Liver (tissue), 9 donors: ENCODE results near the gene RASAL1. TPM values are rescaled to one million over a fixed set of nuclear protein-coding genes. Genes with fewer than 3 reads are reported as not detected.

Source experiments
- DNase-seq: peaks from one replicate; pipeline ENCODE4 v3.0.0-alpha.2; 2017; ENCODE audit warnings: low spot score
- H3K27ac ChIP-seq, 2 donors: one replicate each; pipeline ENCODE4 v1.7.0; 2013; ENCODE audit warnings: inconsistent platforms in 2 of 2, low read length in 2 of 2, control low read depth in 1 of 2, low read depth in 1 of 2, mild to moderate bottlenecking in 1 of 2
- H3K27me3 ChIP-seq, 4 donors: one replicate each; pipeline versions ENCODE4 v1.6.1 to v1.7.0; 2013; ENCODE audit warnings: low read length in 3 of 4, inconsistent platforms in 1 of 4, mild to moderate bottlenecking in 1 of 4, moderate library complexity in 1 of 4; ENCODE audit not compliant: control insufficient read depth in 4 of 4, insufficient read depth in 4 of 4
- H3K36me3 ChIP-seq, 4 donors: one replicate each; pipeline versions ENCODE4 v1.6.1 to v1.7.0; 2013; ENCODE audit warnings: low read length in 3 of 4, mild to moderate bottlenecking in 3 of 4, low read depth in 1 of 4, moderate library complexity in 1 of 4; ENCODE audit not compliant: control insufficient read depth in 4 of 4, insufficient read depth in 3 of 4
- H3K4me1 ChIP-seq, 4 donors: one replicate each; pipeline versions ENCODE4 v1.6.1 to v1.7.0; 2013; ENCODE audit warnings: low read length in 3 of 4, mild to moderate bottlenecking in 3 of 4, moderate library complexity in 1 of 4; ENCODE audit not compliant: control insufficient read depth in 4 of 4, insufficient read depth in 4 of 4
- H3K4me3 ChIP-seq, 3 donors: one replicate each; pipeline versions ENCODE4 v1.6.1 to v1.7.0; 2013; ENCODE audit warnings: low read length in 3 of 3, control low read depth in 1 of 3, low read depth in 1 of 3, mild to moderate bottlenecking in 1 of 3
- H3K9ac ChIP-seq, 2 donors: one replicate each; pipeline ENCODE4 v1.7.0; 2013; ENCODE audit warnings: low read length in 2 of 2, mild to moderate bottlenecking in 2 of 2, moderate library complexity in 2 of 2, control low read depth in 1 of 2, low read depth in 1 of 2
- H3K9me3 ChIP-seq, 4 donors: one replicate each; pipeline versions ENCODE4 v1.6.1 to v1.7.0; 2013; ENCODE audit warnings: low read length in 3 of 4; ENCODE audit not compliant: control insufficient read depth in 4 of 4
- CTCF ChIP-seq: fragments of 150-350 bp; IDR thresholded peaks from 2 replicates; pipeline ENCODE4 v1.5.1; 2017; ENCODE audit warnings: improper control_type of control experiment, low read depth, low read length; ENCODE audit not compliant: missing input control
- EGR1 ChIP-seq, 2 donors: IDR thresholded peaks; 2 replicates each; pipeline ENCODE4 v1.6.1; 2016 to 2018; ENCODE audit warnings: antibody characterized with exemption in 2 of 2, low read depth in 2 of 2
- FOXA1 ChIP-seq: IDR thresholded peaks from 2 replicates; pipeline ENCODE4 v1.6.1; 2016; ENCODE audit warnings: antibody characterized with exemption
- FOXA2 ChIP-seq: IDR thresholded peaks from 2 replicates; pipeline ENCODE4 v1.6.1; 2016; ENCODE audit warnings: antibody characterized with exemption
- GABPA ChIP-seq, 2 donors: IDR thresholded peaks in 1 of 2; conservative IDR thresholded peaks in 1 of 2; 2 replicates each; pipeline ENCODE4 v1.6.1; 2016; ENCODE audit warnings: antibody characterized with exemption in 2 of 2, mild to moderate bottlenecking in 1 of 2, moderate library complexity in 1 of 2
- HNF4A ChIP-seq, 2 donors: conservative IDR thresholded peaks; 2 replicates each; pipeline ENCODE4 v1.6.1; 2016; ENCODE audit warnings: antibody characterized with exemption in 2 of 2, mild to moderate bottlenecking in 2 of 2
- HNF4G ChIP-seq: IDR thresholded peaks from 2 replicates; pipeline ENCODE4 v1.6.1; 2016; ENCODE audit warnings: antibody characterized with exemption
- JUND ChIP-seq, 2 donors: IDR thresholded peaks; 2 replicates each; pipeline ENCODE4 v1.6.1; 2016; ENCODE audit warnings: antibody characterized with exemption in 2 of 2
- NR2F2 ChIP-seq: IDR thresholded peaks from 2 replicates; pipeline ENCODE4 v1.6.1; 2016; ENCODE audit warnings: antibody characterized with exemption
- RAD21 ChIP-seq, 2 donors: IDR thresholded peaks; 2 replicates each; pipeline ENCODE4 v1.6.1; 2016; ENCODE audit warnings: antibody characterized with exemption in 2 of 2, mild to moderate bottlenecking in 2 of 2
- RXRA ChIP-seq, 2 donors: IDR thresholded peaks; 2 replicates each; pipeline ENCODE4 v1.6.1; 2017 to 2018; ENCODE audit warnings: antibody characterized with exemption in 2 of 2, mild to moderate bottlenecking in 1 of 2
- SP1 ChIP-seq: IDR thresholded peaks from 2 replicates; pipeline ENCODE4 v1.6.1; 2018; ENCODE audit warnings: antibody characterized with exemption, mild to moderate bottlenecking
- TAF1 ChIP-seq: conservative IDR thresholded peaks from 2 replicates; pipeline ENCODE4 v1.6.1; 2016; ENCODE audit warnings: antibody characterized with exemption, mild to moderate bottlenecking
- YY1 ChIP-seq: IDR thresholded peaks from 2 replicates; pipeline ENCODE4 v1.6.1; 2016; ENCODE audit warnings: antibody characterized with exemption, mild to moderate bottlenecking
- ZBTB33 ChIP-seq: IDR thresholded peaks from 2 replicates; pipeline ENCODE4 v1.6.1; 2016; ENCODE audit warnings: antibody characterized with exemption
- WGBS: extraction: QIAGEN DNeasy Blood & Tissue Kit; methylation state at CpG from one replicate; pipeline ENCODE4 v1.1.7; 2013; 5-methylcytosine and 5-hydroxymethylcytosine counted together
- polyA plus RNA-seq, 2 donors: library from polyadenylated mRNA; stranded (reverse) in 1 of 2; unstranded in 1 of 2; fragments of 200-250 nt in 1 of 2; fragments of >200 nt in 1 of 2; fragmentation: Nextera tagmentation in 1 of 2; extraction: Ambion mirVana in 1 of 2; gene quantifications; one replicate each; pipeline versions ENCODE4 v1.2.1 to v1.2.3, GENCODE V29; 2013 to 2015
- total RNA-seq, 2 donors: library from RNA; depleted of rRNA; stranded (reverse); fragments of >200 nt; gene quantifications; one replicate each; pipeline ENCODE4 v1.2.3, GENCODE V29; 2014
- TF ChIP-seq, protein P1 (sequence below): IDR thresholded peaks from 2 replicates; pipeline ENCODE4 v1.6.1; 2016; ENCODE audit warnings: antibody characterized with exemption
- TF ChIP-seq, protein P2 (sequence below): IDR thresholded peaks from 2 replicates; pipeline ENCODE4 v1.6.1; 2016; ENCODE audit warnings: antibody characterized with exemption
- TF ChIP-seq, protein P3 (sequence below): IDR thresholded peaks from 2 replicates; pipeline ENCODE4 v1.6.1; 2016; ENCODE audit warnings: antibody characterized with exemption, mild to moderate bottlenecking
- donor health status: healthy.
- donor health status: healthy.
- donor health status: healthy.
- donor health status: healthy.
- donor health status: healthy.

The RASAL1 gene
- total and polyA plus RNA-seq, 4 donors, result 0.20 to 0.33 (median 0.26) TPM

DNA sequence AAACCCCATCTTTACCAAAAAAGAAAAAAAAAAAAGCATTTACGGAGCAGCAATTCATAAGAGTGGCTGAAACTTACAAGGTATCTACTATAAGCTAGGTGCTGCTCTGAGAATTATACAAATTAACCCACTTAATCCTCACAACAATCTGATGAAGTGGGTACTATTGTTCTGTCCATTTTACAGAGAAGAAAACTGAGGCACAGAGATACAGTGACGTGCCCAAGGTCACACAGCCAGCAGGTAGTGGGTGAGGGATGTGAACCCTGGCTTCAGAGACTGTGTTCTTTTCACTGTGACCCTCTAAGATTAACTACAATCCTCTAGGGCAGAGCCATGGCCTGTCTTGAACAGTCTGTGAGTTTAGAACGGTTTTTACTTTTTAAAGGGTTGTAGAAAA, 46.4 kb upstream of the RASAL1 start:
- Histone ChIP-seq H3K27ac (no peak overlapping the region), H3K27me3 (no peaks in the 10 kb centered on the region), H3K4me1 (peaks cover 8 to 34% (median 17%) of the 10 kb centered on the region in 4 donors), H3K9me3 (no peaks in the 10 kb centered on the region), H3K36me3 (peaks cover 11 to 36% (median 31%) of the 10 kb centered on the region in 4 donors), H3K9ac (no peak overlapping the region), H3K4me3 (no peak overlapping the region)
- no peak for DNase-seq
- TF ChIP-seq, protein P1, sequence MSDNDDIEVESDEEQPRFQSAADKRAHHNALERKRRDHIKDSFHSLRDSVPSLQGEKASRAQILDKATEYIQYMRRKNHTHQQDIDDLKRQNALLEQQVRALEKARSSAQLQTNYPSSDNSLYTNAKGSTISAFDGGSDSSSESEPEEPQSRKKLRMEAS, result no peak
- TF ChIP-seq JUND (IDR thresholded peaks at IDR 0.05) (no peak), FOXA2 (no peak), FOXA1 (no peak), GABPA (IDR thresholded peaks at IDR 0.05 in 1 of 2, conservative IDR thresholded peaks at IDR 0.05 in 1 of 2) (no peak), EGR1 (IDR thresholded peaks at IDR 0.05; ENCODE audit: low read depth in 2 of 2) (no peak), SP1 (no peak), HNF4G (no peak), TAF1 (no peak), RXRA (IDR thresholded peaks at IDR 0.05) (no peak), ZBTB33 (no peak), RAD21 (IDR thresholded peaks at IDR 0.05) (no peak), HNF4A (conservative IDR thresholded peaks at IDR 0.05) (no peak), CTCF (no peak)
- TF ChIP-seq, protein P2, sequence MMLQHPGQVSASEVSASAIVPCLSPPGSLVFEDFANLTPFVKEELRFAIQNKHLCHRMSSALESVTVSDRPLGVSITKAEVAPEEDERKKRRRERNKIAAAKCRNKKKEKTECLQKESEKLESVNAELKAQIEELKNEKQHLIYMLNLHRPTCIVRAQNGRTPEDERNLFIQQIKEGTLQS, result no peak
- WGBS, result 94% methylated on average over 3 of the region's 3 CpGs

DNA sequence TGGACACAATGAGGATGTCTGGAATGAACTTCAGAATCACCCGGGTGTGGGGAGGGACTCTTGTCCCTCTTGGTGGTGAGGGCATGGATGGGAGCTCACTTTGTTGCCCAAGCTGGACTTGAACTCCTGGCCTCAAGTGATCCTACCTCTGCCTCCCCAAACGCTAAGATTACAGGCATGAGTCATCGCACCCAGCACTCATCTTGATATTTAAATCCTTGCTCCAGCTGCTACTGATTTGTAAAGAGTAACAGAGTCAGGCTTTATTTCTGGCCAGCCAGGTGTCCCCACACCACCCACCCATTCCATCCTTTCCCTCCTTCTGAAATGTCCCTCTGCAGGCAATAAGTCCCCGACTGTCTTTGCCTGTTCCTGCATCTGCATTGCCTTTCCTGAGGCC, 44.8 kb upstream of the RASAL1 start:
- H3K4me1 ChIP-seq, result peaks cover 2 to 18% (median 6%) of the 10 kb centered on the region in 4 donors
- DNase-seq, result no peak
- 81% methylated on average over 4 of the region's 4 CpGs for WGBS
- H3K9me3 ChIP-seq, result no peaks in the 10 kb centered on the region
- TF ChIP-seq GABPA (IDR thresholded peaks at IDR 0.05 in 1 of 2, conservative IDR thresholded peaks at IDR 0.05 in 1 of 2) (no peak), YY1 (no peak), JUND (IDR thresholded peaks at IDR 0.05) (no peak), RAD21 (IDR thresholded peaks at IDR 0.05) (no peak), SP1 (no peak), HNF4A (conservative IDR thresholded peaks at IDR 0.05) (no peak), EGR1 (IDR thresholded peaks at IDR 0.05; ENCODE audit: low read depth in 2 of 2) (no peak), HNF4G (no peak), TAF1 (no peak), NR2F2 (no peak), FOXA2 (no peak), ZBTB33 (no peak), FOXA1 (no peak)
- TF ChIP-seq, protein P2, result no peak
- TF ChIP-seq, protein P3, sequence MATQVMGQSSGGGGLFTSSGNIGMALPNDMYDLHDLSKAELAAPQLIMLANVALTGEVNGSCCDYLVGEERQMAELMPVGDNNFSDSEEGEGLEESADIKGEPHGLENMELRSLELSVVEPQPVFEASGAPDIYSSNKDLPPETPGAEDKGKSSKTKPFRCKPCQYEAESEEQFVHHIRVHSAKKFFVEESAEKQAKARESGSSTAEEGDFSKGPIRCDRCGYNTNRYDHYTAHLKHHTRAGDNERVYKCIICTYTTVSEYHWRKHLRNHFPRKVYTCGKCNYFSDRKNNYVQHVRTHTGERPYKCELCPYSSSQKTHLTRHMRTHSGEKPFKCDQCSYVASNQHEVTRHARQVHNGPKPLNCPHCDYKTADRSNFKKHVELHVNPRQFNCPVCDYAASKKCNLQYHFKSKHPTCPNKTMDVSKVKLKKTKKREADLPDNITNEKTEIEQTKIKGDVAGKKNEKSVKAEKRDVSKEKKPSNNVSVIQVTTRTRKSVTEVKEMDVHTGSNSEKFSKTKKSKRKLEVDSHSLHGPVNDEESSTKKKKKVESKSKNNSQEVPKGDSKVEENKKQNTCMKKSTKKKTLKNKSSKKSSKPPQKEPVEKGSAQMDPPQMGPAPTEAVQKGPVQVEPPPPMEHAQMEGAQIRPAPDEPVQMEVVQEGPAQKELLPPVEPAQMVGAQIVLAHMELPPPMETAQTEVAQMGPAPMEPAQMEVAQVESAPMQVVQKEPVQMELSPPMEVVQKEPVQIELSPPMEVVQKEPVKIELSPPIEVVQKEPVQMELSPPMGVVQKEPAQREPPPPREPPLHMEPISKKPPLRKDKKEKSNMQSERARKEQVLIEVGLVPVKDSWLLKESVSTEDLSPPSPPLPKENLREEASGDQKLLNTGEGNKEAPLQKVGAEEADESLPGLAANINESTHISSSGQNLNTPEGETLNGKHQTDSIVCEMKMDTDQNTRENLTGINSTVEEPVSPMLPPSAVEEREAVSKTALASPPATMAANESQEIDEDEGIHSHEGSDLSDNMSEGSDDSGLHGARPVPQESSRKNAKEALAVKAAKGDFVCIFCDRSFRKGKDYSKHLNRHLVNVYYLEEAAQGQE, result no peak
- H3K27me3 ChIP-seq, result no peaks in the 10 kb centered on the region
- H3K36me3 ChIP-seq, result peaks cover 11 to 46% (median 36%) of the 10 kb centered on the region in 4 donors
- H3K9ac ChIP-seq, result no peak overlapping the region
- no peak overlapping the region for H3K27ac ChIP-seq
- H3K4me3 ChIP-seq, result no peak overlapping the region
